ENCODE data around the gene LRRC4.

DNA sequence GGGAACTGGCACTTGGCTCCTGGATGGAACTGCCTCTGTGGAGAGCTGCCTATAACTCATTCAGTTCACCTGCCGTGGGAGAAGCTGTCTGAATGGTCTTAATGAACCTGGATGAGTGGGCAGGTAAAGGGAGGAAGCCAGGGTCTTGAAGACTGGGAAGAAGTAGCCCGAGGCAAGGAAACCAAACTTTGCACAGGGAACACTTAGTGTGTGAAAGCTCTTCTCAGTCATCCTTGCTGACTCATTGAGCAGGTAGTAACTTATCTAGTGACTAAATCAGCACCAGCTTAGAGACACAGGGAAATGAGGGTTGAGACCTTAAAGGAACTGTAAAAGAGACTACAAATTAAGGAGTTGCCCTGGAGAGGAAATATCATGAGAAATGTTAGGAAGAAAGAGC, 9.9 kb downstream of the LRRC4 start:
- TF ChIP-seq EP300 (IDR thresholded peaks at IDR 0.05) = no peak
- TF ChIP-seq CTCF (IDR thresholded peaks at IDR 0.05) = no peak
- TF ChIP-seq POLR2A (IDR thresholded peaks at IDR 0.05) = no peak
- TF ChIP-seq POLR2AphosphoS5 (IDR thresholded peaks at IDR 0.05) = no peak

Measured in upper lobe of left lung (tissue), 4 donors.